SK-N-SH (cell line): ENCODE measurements around the gene KRTAP10-10. TPM values are rescaled to one million over a fixed set of nuclear protein-coding genes. Genes with fewer than 3 reads are reported as not detected.

Experiments used
- CTCF ChIA-PET: fragments of 300-600, 350-600 bp; formaldehyde crosslinking; extraction: SDS; loops from one replicate; lab custom pipeline; 2021; lab: Yijun Ruan, JAX
- POLR2A ChIA-PET: fragments of 350-600 bp; sonication (Branson Sonifier 250); formaldehyde crosslinking; extraction: SDS; loops from one replicate; lab custom pipeline; 2020; ENCODE audit warnings: antibody characterized with exemption, inconsistent platforms; lab: Yijun Ruan, JAX
- DNase-seq: peaks from one replicate; pipeline ENCODE4 v3.0.0; 2012
- H2AFZ ChIP-seq: fragments of 200-600 bp; sonication (generic); 2 replicates; pipeline ENCODE4 v1.8.1; 2016; ENCODE audit warnings: antibody characterized with exemption, mild to moderate bottlenecking, low read depth
- H3F3A ChIP-seq: fragments of 200-600 bp; sonication (generic); replicated peaks from 2 replicates; pipeline ENCODE3; 2016; ENCODE audit warnings: antibody characterized with exemption, mild to moderate bottlenecking; ENCODE audit not compliant: insufficient read depth
- H3K27ac ChIP-seq, 2 experiments: fragments of 200-500 bp in 1 of 2; fragments of 200-600 bp in 1 of 2; sonication (Bioruptor generic) in 1 of 2; sonication (generic), shearing (Covaris generic) in 1 of 2; 2 replicates each; pipeline versions ENCODE4 v1.5.1 to v1.6.1; 2014 to 2016; ENCODE audit warnings: low read depth in 2 of 2, inconsistent platforms in 1 of 2, low read length in 1 of 2, mild to moderate bottlenecking in 1 of 2, mixed read lengths in 1 of 2
- H3K27me3 ChIP-seq: fragments of 200-600 bp; sonication (generic), shearing (Covaris generic); 2 replicates; pipeline ENCODE4 v1.6.1; 2016; ENCODE audit warnings: mixed run types; ENCODE audit not compliant: insufficient read depth
- H3K36me3 ChIP-seq, 2 experiments: fragments of 200-500 bp in 1 of 2; fragments of 200-600 bp in 1 of 2; sonication (Bioruptor generic) in 1 of 2; sonication (generic) in 1 of 2; replicated peaks in 1 of 2; 2 replicates each; pipeline versions ENCODE3 to v1.5.1; 2014 to 2016; ENCODE audit warnings: low read length in 1 of 2, mild to moderate bottlenecking in 1 of 2; ENCODE audit not compliant: insufficient read depth in 2 of 2, control insufficient read depth in 1 of 2
- H3K4me1 ChIP-seq, 2 experiments: fragments of 200-500 bp in 1 of 2; fragments of 200-600 bp in 1 of 2; sonication (Bioruptor generic) in 1 of 2; sonication (generic), shearing (Covaris generic) in 1 of 2; 2 replicates each; pipeline versions ENCODE4 v1.5.1 to v1.6.1; 2014 to 2016; ENCODE audit warnings: low read depth in 1 of 2, low read length in 1 of 2, mixed run types in 1 of 2; ENCODE audit not compliant: insufficient read depth in 2 of 2, control insufficient read depth in 1 of 2
- H3K4me2 ChIP-seq: fragments of 200-600 bp; sonication (generic), shearing (Covaris generic); 2 replicates; pipeline ENCODE4 v1.6.1; 2017; ENCODE audit warnings: mixed run types
- H3K4me3 ChIP-seq, 2 experiments: fragments of 200-500 bp in 1 of 2; fragments of 200-600 bp in 1 of 2; sonication (Bioruptor generic) in 1 of 2; sonication (generic), shearing (Covaris generic) in 1 of 2; 2 replicates each; pipeline versions ENCODE4 v1.5.1 to v1.8.1; 2014 to 2016; ENCODE audit warnings: low read depth in 2 of 2, inconsistent platforms in 1 of 2, low read length in 1 of 2, mild to moderate bottlenecking in 1 of 2, mixed read lengths in 1 of 2, moderate library complexity in 1 of 2
- H3K79me2 ChIP-seq: fragments of 200-600 bp; sonication (generic); 2 replicates; pipeline ENCODE4 v1.8.1; 2017; ENCODE audit warnings: mild to moderate bottlenecking; ENCODE audit not compliant: insufficient read depth
- H3K9ac ChIP-seq: fragments of 200-600 bp; sonication (generic); 2 replicates; pipeline ENCODE4 v1.6.1; 2017; ENCODE audit warnings: mixed run types
- H3K9me2 ChIP-seq: fragments of 200-600 bp; sonication (generic); 2 replicates; pipeline ENCODE4 v1.6.1; 2017; ENCODE audit warnings: mixed run types
- H3K9me3 ChIP-seq: fragments of 200-600 bp; sonication (generic); 2 replicates; pipeline ENCODE4 v1.6.1; 2017; ENCODE audit warnings: mixed run types, mild to moderate bottlenecking, moderate library complexity
- H4K20me1 ChIP-seq: fragments of 200-600 bp; sonication (generic); 2 replicates; pipeline ENCODE4 v1.6.1; 2017; ENCODE audit warnings: mild to moderate bottlenecking, mixed run types; ENCODE audit not compliant: insufficient read depth
- CHD2 ChIP-seq: fragments of 150-350 bp; IDR thresholded peaks from 2 replicates; pipeline ENCODE4 v1.6.1; 2018; ENCODE audit warnings: low read length; ENCODE audit not compliant: partially characterized antibody
- EP300 ChIP-seq, 2 experiments: IDR thresholded peaks; 2 replicates each; pipeline versions ENCODE4 v1.4.0 to v1.6.1; 2012; ENCODE audit warnings: borderline replicate concordance in 1 of 2, low read depth in 1 of 2, low read length in 1 of 2
- EZH2phosphoT487 ChIP-seq: fragments of 200-600 bp; sonication (generic); IDR thresholded peaks from 2 replicates; pipeline ENCODE4 v1.6.1; 2017; ENCODE audit warnings: low read depth, mixed run types, mild to moderate bottlenecking, antibody characterized with exemption, moderate library complexity, borderline replicate concordance
- GABPA ChIP-seq: IDR thresholded peaks from 2 replicates; pipeline ENCODE4 v1.4.0; 2012; ENCODE audit warnings: low read depth, mild to moderate bottlenecking
- IRF3 ChIP-seq: fragments of 150-350 bp; IDR thresholded peaks from 2 replicates; pipeline ENCODE4 v1.6.1; 2016; ENCODE audit warnings: mild to moderate bottlenecking, low read depth, low read length
- MAX ChIP-seq: IDR thresholded peaks from 2 replicates; pipeline ENCODE4 v1.4.0; 2012; ENCODE audit warnings: low read depth
- MEF2A ChIP-seq: IDR thresholded peaks from 2 replicates; pipeline ENCODE4 v1.4.0; 2012; ENCODE audit warnings: low read depth, borderline replicate concordance
- NFIC ChIP-seq: IDR thresholded peaks from 2 replicates; pipeline ENCODE4 v1.4.0; 2012; ENCODE audit warnings: borderline replicate concordance
- NRF1 ChIP-seq: IDR thresholded peaks from 2 replicates; pipeline ENCODE4 v1.6.1; 2012; ENCODE audit warnings: low read depth, mild to moderate bottlenecking, low read length
- PBX3 ChIP-seq: IDR thresholded peaks from 2 replicates; pipeline ENCODE4; 2012
- POLR2AphosphoS5 ChIP-seq: IDR thresholded peaks from 2 replicates; pipeline ENCODE4 v1.6.1; 2012; ENCODE audit warnings: low read depth, low read length
- RAD21 ChIP-seq: IDR thresholded peaks from 2 replicates; pipeline ENCODE4 v1.6.1; 2012; ENCODE audit warnings: mild to moderate bottlenecking, low read length
- REST ChIP-seq: IDR thresholded peaks from 2 replicates; pipeline ENCODE4 v1.6.1; 2012; ENCODE audit warnings: mild to moderate bottlenecking, low read depth, low read length, moderate library complexity
- RFX5 ChIP-seq: IDR thresholded peaks from 2 replicates; pipeline ENCODE4 v1.6.1; 2012; ENCODE audit warnings: mild to moderate bottlenecking, improper control_type of control experiment, low read length
- SMC3 ChIP-seq: IDR thresholded peaks from 2 replicates; pipeline ENCODE4 v1.6.1; 2012; ENCODE audit warnings: low read depth, low read length, improper control_type of control experiment
- TCF12 ChIP-seq: IDR thresholded peaks from 2 replicates; pipeline ENCODE4 v1.4.0; 2012
- USF1 ChIP-seq: IDR thresholded peaks from 2 replicates; pipeline ENCODE4 v1.4.0; 2012; ENCODE audit warnings: low read depth, borderline replicate concordance
- ZBTB33 ChIP-seq: IDR thresholded peaks from 2 replicates; pipeline ENCODE4 v1.4.0; 2012; ENCODE audit warnings: low read depth, borderline replicate concordance
- WGBS: methylation state at CpG from one replicate; pipeline ENCODE4 v1.1.6; 2017; ENCODE audit warnings: low lambda C conversion rate; 5-methylcytosine and 5-hydroxymethylcytosine counted together
- polyA plus RNA-seq, 3 experiments: library from polyadenylated mRNA; depleted of rRNA; stranded (reverse); fragments of >200 nt; gene quantifications; 2 replicates each; pipeline ENCODE4 v1.2.3, GENCODE V29; 2012

The KRTAP10-10 gene
- polyA plus RNA-seq, 1 of the 3 experiments (the other 2 are of a cell fraction): not detected

GRCh38 chr21:44589094-44589493, 48.1 kb upstream of the KRTAP10-10 start:
- Histone ChIP-seq H3K9ac (no peak overlapping the region), H2AFZ (no peak overlapping the region), H3K4me1 (peaks cover 0 to 2% of the 10 kb centered on the region in 2 experiments; a peak in 1 of 4 replicates), H3F3A (no peaks in the 10 kb centered on the region), H3K36me3 (no peaks in the 10 kb centered on the region), H3K79me2 (no peaks in the 10 kb centered on the region), H4K20me1 (no peaks in the 10 kb centered on the region), H3K4me3 (no peak overlapping the region), H3K9me2 (no peaks in the 10 kb centered on the region), H3K27ac (no peak overlapping the region), H3K27me3 (peaks cover 3% of the 10 kb centered on the region), H3K9me3 (no peaks in the 10 kb centered on the region), H3K4me2 (no peak overlapping the region)
- ChIA-PET POLR2A (no interaction called here), CTCF (interaction anchor here (0.6 kb wide), 1 partner anchor 73 kb away, joined by 3 read pairs; no protein-coding TSS in a partner anchor)
- 40% methylated on average over 2 of the region's 2 CpGs for WGBS
- TF ChIP-seq TCF12: no peak
- no peak for TF ChIP-seq IRF3
- TF ChIP-seq MAX: no peak
- no peak for TF ChIP-seq CHD2
- no peak for TF ChIP-seq GABPA
- no peak for TF ChIP-seq RAD21
- no peak for TF ChIP-seq NRF1
- no peak for TF ChIP-seq SMC3
- no peak for TF ChIP-seq REST
- TF ChIP-seq NFIC: no peak
- no peak for TF ChIP-seq ZBTB33
- no peak for TF ChIP-seq MEF2A
- no peak for TF ChIP-seq RFX5
- TF ChIP-seq EP300 (IDR thresholded peaks at IDR 0.05; ENCODE audit: borderline replicate concordance in 1 of 2, low read depth in 1 of 2, low read length in 1 of 2): no peak
- TF ChIP-seq POLR2AphosphoS5: no peak
- no peak for TF ChIP-seq PBX3
- TF ChIP-seq EZH2phosphoT487: no peak
- TF ChIP-seq USF1: no peak
- DNase-seq: no peak
